DOHH2 (cell line): ENCODE data around the gene MAPK8IP2.

Source experiments
- H3F3A ChIP-seq: fragments of 200-600 bp; sonication (generic), shearing (Covaris generic); 2 replicates; pipeline ENCODE4 v1.6.0; 2016; ENCODE audit warnings: antibody characterized with exemption, mild to moderate bottlenecking; ENCODE audit not compliant: control insufficient read depth, insufficient read depth
- H3K27ac ChIP-seq: fragments of 200-600 bp; sonication (generic); 2 replicates; pipeline ENCODE4 v1.5.1; 2014; ENCODE audit warnings: low read depth, mild to moderate bottlenecking, low read length, moderate library complexity
- H3K27me3 ChIP-seq: fragments of 200-600 bp; sonication (generic); 2 replicates; pipeline ENCODE4 v1.6.1; 2014; ENCODE audit warnings: mild to moderate bottlenecking, low read length, mixed read lengths; ENCODE audit not compliant: control insufficient read depth
- H3K36me3 ChIP-seq: fragments of 200-600 bp; sonication (generic); 2 replicates; pipeline ENCODE4 v1.6.1; 2014; ENCODE audit warnings: mild to moderate bottlenecking, low read length, moderate library complexity, mixed read lengths; ENCODE audit not compliant: control insufficient read depth
- H3K4me1 ChIP-seq: fragments of 200-600 bp; sonication (generic); 2 replicates; pipeline ENCODE4 v1.6.1; 2014; ENCODE audit warnings: mild to moderate bottlenecking, low read length, mixed read lengths; ENCODE audit not compliant: control insufficient read depth
- H3K4me2 ChIP-seq: fragments of 200-600 bp; sonication (generic); 2 replicates; pipeline ENCODE4 v1.6.0; 2014; ENCODE audit warnings: mild to moderate bottlenecking, low read length, moderate library complexity
- H3K4me3 ChIP-seq: fragments of 200-600 bp; sonication (generic); 2 replicates; pipeline ENCODE4 v1.5.1; 2014; ENCODE audit warnings: mild to moderate bottlenecking, low read length, mixed read lengths
- H3K79me2 ChIP-seq: fragments of 200-600 bp; sonication (generic); 2 replicates; pipeline ENCODE4 v1.6.1; 2014; ENCODE audit warnings: mild to moderate bottlenecking, low read length, mixed read lengths; ENCODE audit not compliant: control insufficient read depth
- H3K9me2 ChIP-seq: fragments of 200-600 bp; sonication (generic); replicated peaks from 2 replicates; pipeline ENCODE4 v1.6.1; 2014; ENCODE audit warnings: mild to moderate bottlenecking, low read length, mixed read lengths; ENCODE audit not compliant: control insufficient read depth
- H3K9me3 ChIP-seq: fragments of 200-600 bp; sonication (generic); 2 replicates; pipeline ENCODE4 v1.6.1; 2014; ENCODE audit warnings: antibody characterized with exemption, low read length, mixed read lengths; ENCODE audit not compliant: control insufficient read depth, insufficient read depth
- H4K20me1 ChIP-seq: fragments of 200-600 bp; sonication (generic); 2 replicates; pipeline ENCODE4 v1.6.0; 2014; ENCODE audit warnings: low read depth, mild to moderate bottlenecking, antibody characterized with exemption, low read length, moderate library complexity; ENCODE audit not compliant: control insufficient read depth, insufficient read depth
- CTCF ChIP-seq: fragments of 200-600 bp; sonication (generic); IDR thresholded peaks from one replicate; pipeline ENCODE4 v1.5.1; 2014; ENCODE audit warnings: antibody characterized with exemption, mild to moderate bottlenecking, low read depth, low read length; ENCODE audit not compliant: poor library complexity, severe bottlenecking
- EZH2phosphoT487 ChIP-seq: fragments of 200-600 bp; sonication (generic); IDR thresholded peaks from 2 replicates; pipeline ENCODE4 v1.6.1; 2017; ENCODE audit warnings: borderline replicate concordance, mild to moderate bottlenecking, antibody characterized with exemption, low read length, moderate library complexity, mixed read lengths

The MAPK8IP2 gene

DNA sequence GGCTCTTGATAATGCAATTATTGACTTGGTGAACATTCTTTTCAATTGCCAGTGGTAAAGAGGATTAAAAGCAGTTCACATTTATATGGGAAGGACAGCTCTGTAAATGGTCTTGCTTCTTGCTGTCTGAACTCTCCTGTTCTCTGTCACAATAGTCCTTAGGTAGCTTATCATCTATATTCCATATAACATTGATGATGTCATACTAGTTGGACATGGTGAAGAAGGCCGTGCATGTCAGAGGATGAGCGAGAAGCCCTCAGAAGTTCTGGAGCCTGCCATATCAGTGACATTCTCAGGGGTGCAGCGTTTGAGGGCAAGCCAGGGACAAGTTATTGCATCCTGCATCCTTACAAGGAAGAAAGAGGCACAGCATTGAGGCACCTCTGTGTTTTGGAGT is 15.4 kb upstream of the MAPK8IP2 start:
- Histone ChIP-seq H3K36me3 (peaks cover 20% of the 10 kb centered on the region), H4K20me1 (no peaks in the 10 kb centered on the region), H3K4me2 (no peak overlapping the region), H3K9me2 (no peaks in the 10 kb centered on the region), H3K9me3 (no peaks in the 10 kb centered on the region), H3K4me3 (no peak overlapping the region), H3F3A (no peaks in the 10 kb centered on the region), H3K27me3 (no peaks in the 10 kb centered on the region), H3K79me2 (peaks cover 23% of the 10 kb centered on the region), H3K4me1 (peaks cover 16% of the 10 kb centered on the region), H3K27ac (no peak overlapping the region)
- TF ChIP-seq EZH2phosphoT487: no peak
- no peak for TF ChIP-seq CTCF

GRCh38 chr22:50585781-50586180 is 14.8 kb upstream of the MAPK8IP2 start:
- peaks cover 23% of the 10 kb centered on the region for H3K79me2 ChIP-seq
- peaks cover 16% of the 10 kb centered on the region for H3K4me1 ChIP-seq
- H3K36me3 ChIP-seq: peaks cover 15% of the 10 kb centered on the region

DNA sequence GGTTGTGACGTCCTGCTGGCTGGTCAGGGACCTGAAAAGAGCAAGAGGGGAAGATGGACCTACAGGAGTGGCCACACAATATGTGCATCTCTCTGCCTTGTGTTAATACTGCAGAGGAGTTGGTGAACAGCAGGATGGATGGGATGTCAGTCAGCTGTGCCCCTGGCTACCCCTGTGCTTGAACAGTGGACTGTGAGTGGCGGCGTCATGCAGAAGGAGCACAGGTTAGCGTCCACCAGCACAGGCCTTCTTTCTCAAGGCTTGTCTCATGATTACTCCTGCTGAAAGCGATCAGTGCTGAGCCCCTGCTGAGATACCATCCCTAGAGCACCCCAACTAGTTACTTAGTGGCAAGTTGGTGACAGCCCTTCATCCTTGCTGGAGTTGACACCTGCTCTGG is 14.2 kb upstream of the MAPK8IP2 start:
- no peaks in the 10 kb centered on the region for H3K27me3 ChIP-seq
- no peaks in the 10 kb centered on the region for H3F3A ChIP-seq
- H3K9me3 ChIP-seq: no peaks in the 10 kb centered on the region
- no peaks in the 10 kb centered on the region for H4K20me1 ChIP-seq
- H3K9me2 ChIP-seq: no peaks in the 10 kb centered on the region
- no peak overlapping the region for H3K27ac ChIP-seq
- peaks cover 11% of the 10 kb centered on the region for H3K4me1 ChIP-seq
- H3K4me3 ChIP-seq: no peak overlapping the region
- TF ChIP-seq CTCF (no peak), EZH2phosphoT487 (no peak)
- H3K79me2 ChIP-seq: peaks cover 19% of the 10 kb centered on the region
- no peak overlapping the region for H3K4me2 ChIP-seq
- peaks cover 9% of the 10 kb centered on the region for H3K36me3 ChIP-seq

More at GRCh38 chr22:50585781-50586180, 14.8 kb upstream of the MAPK8IP2 start:
- Histone ChIP-seq H3K27me3 (no peaks in the 10 kb centered on the region), H3K9me3 (no peaks in the 10 kb centered on the region), H3F3A (no peaks in the 10 kb centered on the region), H3K4me2 (no peak overlapping the region), H3K9me2 (no peaks in the 10 kb centered on the region), H4K20me1 (no peaks in the 10 kb centered on the region), H3K4me3 (no peak overlapping the region), H3K27ac (no peak overlapping the region)
- TF ChIP-seq EZH2phosphoT487 (no peak), CTCF (no peak)

- H3K36me3 ChIP-seq: peaks cover 4% of the 10 kb centered on the region
- no peaks in the 10 kb centered on the region for H3K9me2 ChIP-seq
- no peaks in the 10 kb centered on the region for H3K27me3 ChIP-seq
- H3K4me1 ChIP-seq: peaks cover 6% of the 10 kb centered on the region
- H3K4me2 ChIP-seq: no peak overlapping the region
- TF ChIP-seq CTCF (no peak), EZH2phosphoT487 (no peak)
- no peaks in the 10 kb centered on the region for H3K9me3 ChIP-seq
- no peak overlapping the region for H3K4me3 ChIP-seq
- no peaks in the 10 kb centered on the region for H3F3A ChIP-seq
- peaks cover 9% of the 10 kb centered on the region for H3K79me2 ChIP-seq
- H4K20me1 ChIP-seq: no peaks in the 10 kb centered on the region
- H3K27ac ChIP-seq: no peak overlapping the region
These were observed 13.2 kb upstream of the MAPK8IP2 start for GRCh38 chr22:50587407-50587806.
